GM11168 (cell line): ENCODE results near the gene CYCS.

ENCODE experiments used
- in situ Hi-C: fragments of 300-500 bp; cut with MboI; formaldehyde crosslinking; loops from one replicate; pipeline ENCODE4 v1.12.0; 2022; ENCODE audit warnings: low sequenced_read_pairs; ENCODE audit not compliant: unreplicated experiment

CYCS gene

GRCh38 chr7:25077096-25077495 lies 48.0 kb downstream of the CYCS start:
- in situ Hi-C loops: loop anchor here (5.0 kb wide), 1 partner anchor 90 kb away; no protein-coding TSS in a partner anchor

GRCh38 chr7:25075459-25075858 lies 49.6 kb downstream of the CYCS start:
- in situ Hi-C loops: loop anchor here (5.0 kb wide), 1 partner anchor 88 kb away; no protein-coding TSS in a partner anchor

- in situ Hi-C loops: no loop called here
Measured at GRCh38 chr7:25073451-25073850, 51.6 kb downstream of the CYCS start.
